Panc1 (cell line): ENCODE measurements around the gene CCDC172. TPM values are rescaled to one million over a fixed set of nuclear protein-coding genes. Genes with fewer than 3 reads are reported as not detected.

Experiments
- total RNA-seq: library from RNA; stranded (reverse); gene quantifications from one replicate; pipeline ENCODE4 v1.2.1, GENCODE V29; 2021; ENCODE audit not compliant: unreplicated experiment

Gene CCDC172
- total RNA-seq, 1 experiment from 2014 or later, result not detected

Other genes with a start within 250 kb of the CCDC172 start
- 0.10 TPM for gene GFRA1, start 51.2 kb upstream of the CCDC172 start, total RNA-seq
- not detected for gene PNLIPRP3, start 103.4 kb downstream of the CCDC172 start, total RNA-seq
- gene PNLIP, start 221.5 kb downstream of the CCDC172 start, total RNA-seq, result 1.5 TPM